ENCODE measurements around the gene GH1.

GRCh38 chr17:63910096-63910495 lies 8.5 kb downstream of the GH1 start:
- TF ChIP-seq CTCF (IDR thresholded peaks at IDR 0.05) (no peak), EZH2 (IDR thresholded peaks at IDR 0.05; ENCODE audit: borderline replicate concordance, insufficient read depth, low read depth, low read length, poor library complexity, severe bottlenecking) (no peak)
